ENCODE data around the gene CELF1.

Gene CELF1

DNA sequence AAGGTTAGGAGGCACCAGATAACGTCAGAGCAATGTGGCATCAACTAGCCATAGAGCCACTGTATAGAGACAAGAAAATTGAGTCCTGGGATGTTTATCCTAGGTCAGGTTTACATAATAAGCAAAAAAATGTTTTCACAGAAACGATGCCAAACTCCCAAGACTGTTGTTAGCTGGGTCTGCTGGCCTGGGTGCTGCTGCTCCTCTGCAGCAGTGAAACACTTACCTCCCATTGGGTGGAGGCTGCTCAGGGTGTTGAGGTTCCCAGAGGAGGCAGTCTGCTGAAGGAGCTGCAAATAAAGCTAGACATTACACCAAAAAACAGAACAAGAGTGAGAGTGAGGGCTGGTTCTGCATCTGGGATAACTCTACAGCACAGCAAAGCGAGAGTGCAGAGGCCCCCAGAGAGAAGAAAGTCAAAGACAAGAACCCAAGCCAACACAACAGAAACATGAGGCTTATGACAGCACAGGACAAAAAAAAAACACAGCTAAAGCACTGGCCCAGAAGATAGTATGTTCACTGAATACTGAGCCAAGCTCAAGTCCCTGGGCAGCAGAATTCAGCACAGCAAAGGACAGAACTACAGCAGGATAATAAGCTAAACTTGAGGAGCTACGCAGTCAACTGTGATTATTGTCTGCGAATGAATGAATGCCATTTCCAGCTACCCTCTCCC is 74.1 kb downstream of the CELF1 start:
- no peak for DNase-seq

DNA sequence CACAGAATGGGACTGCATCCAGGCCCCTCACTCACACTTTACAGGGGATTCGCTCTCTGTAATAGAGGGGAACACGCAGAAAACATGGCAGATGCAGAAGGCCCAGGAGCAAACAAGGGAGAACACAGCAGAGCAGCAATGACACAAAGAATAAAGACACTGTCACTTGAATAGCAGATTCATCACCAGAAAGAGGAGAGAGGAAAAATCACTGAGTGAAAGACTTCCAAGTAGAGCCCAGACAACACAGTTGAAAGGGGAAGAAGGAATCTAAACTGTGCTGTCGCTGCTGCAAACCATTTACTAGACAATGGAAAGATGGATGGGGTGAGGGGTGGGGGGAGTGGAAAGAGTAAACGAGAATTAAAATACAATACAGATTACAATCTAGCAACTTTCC is 75.2 kb downstream of the CELF1 start:
- DNase-seq = no peak

DNA sequence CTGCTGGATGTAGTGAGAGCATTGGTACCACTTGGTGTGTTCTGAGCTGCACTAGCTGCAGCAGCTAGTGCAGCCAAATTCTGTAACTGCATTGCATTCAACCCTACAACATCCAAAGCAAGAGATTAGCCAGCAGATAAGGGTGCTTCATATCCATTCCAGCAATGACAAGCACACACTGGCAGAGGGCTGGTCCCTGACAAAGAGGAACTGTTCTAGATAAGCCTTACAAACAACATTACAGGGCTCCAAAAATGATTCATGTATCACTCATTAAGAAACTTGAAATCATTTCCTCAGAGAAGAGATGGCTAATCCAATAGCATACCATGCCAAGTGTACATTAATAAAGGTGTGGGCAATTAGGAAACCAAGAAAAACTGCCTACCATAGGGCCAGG is 75.6 kb downstream of the CELF1 start:
- DNase-seq = no peak

DNA sequence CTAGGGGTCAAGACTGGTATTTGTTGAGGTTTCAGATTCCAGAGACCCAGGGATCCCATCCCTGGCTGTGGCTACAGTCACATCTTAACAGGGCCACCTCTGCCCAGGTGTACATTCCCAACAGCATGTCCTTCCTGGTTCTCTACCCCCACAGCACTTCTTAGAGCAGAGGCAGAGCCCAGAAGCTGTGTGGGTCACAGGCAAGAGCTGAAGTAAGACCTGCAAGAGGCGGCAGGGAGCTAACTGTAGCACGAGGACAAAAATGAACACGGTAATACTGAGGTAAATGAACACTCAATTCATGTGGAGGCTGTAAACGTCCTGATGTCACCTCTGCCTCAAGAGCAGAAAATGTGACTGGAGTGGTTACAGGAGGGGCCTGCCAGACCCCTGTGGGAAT is 82.3 kb downstream of the CELF1 start:
- no peak for DNase-seq

DNA sequence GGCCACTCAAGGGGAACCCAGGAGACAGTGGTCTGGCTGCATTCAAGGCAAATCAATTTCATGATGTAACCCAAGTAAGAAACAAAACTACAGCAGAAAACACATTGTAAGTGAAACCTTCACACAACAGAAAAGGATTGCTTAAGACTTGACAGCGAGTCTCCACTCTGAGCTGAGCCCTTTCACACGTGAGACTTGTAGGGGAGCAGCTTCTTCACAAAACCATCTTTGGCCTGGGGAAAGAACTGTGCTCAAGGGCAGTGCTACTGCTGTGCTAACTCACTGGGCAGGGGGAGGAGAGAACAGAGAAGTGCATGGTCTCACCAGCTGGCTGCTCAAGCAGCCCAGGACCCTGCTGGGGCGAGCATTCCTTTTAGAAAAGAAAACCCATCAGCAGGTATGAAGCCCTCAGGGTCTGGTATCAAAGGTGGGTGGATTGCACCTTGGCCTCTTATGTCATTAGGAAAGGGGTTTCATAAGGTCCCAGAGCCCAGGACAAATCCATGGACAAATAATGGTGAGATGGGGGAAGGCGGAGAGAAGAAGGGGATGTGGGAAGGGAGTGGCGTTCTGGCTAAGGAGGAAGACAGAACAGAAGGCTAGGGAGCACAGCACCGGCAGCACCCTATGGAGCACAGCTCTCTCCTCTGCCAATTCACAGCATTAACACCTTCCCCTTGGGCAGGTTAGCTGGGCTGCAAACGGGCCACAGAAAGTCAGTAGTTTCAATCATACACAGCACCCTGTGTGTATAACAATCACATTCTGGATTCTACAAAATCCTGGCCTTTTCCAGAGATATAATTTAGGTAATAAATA is 83.4 kb downstream of the CELF1 start:
- no peak for DNase-seq

DNA sequence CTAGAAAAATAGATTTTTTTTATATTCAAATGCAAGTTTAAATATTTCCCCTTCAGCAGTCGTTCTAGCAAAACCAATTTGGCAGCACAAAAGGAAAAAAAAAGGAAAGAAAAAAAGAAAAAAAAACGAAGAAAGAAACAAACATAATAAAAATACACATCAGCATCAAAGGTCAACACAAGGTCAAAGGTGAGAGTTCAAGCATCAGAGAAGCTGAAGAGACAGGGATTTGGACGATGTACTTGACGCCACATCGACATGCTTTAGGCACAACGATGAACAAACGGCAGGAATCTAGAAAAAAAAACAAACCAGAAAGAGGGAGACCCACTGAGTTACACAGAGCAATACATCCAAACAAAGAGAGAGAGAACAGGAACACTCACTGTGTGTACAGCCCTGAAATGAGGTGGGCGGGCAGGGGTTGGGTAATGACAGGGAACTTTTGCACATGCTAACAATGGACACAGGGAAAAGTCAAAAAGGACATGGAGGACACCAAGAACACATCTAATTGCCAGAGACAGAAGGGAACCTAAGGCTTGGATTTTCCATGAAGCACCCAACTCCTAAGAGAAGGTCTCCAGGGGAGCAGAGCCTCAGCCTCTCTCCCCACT is 84.2 kb downstream of the CELF1 start:
- no peak for DNase-seq

DNA sequence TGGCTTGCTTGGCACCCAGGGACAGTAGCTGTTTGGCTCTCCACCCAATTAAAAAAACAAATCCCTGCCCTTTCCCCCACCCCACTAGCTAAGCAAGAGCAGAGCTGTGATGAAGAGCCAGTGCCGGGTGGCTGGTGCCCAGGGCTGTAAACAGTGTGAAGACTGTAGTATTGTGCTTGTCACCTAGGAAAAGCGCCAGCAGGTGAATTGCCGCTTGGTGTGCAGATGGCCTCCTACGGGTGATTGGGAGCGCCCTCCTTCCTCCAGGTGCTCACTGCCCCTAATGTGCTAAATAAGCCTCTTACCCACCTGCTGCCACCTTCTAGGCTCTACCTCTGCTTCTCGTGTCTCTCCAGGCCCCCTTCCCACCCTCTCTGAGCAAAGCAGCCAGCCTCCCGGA is 85.6 kb downstream of the CELF1 start:
- DNase-seq = no peak

DNA sequence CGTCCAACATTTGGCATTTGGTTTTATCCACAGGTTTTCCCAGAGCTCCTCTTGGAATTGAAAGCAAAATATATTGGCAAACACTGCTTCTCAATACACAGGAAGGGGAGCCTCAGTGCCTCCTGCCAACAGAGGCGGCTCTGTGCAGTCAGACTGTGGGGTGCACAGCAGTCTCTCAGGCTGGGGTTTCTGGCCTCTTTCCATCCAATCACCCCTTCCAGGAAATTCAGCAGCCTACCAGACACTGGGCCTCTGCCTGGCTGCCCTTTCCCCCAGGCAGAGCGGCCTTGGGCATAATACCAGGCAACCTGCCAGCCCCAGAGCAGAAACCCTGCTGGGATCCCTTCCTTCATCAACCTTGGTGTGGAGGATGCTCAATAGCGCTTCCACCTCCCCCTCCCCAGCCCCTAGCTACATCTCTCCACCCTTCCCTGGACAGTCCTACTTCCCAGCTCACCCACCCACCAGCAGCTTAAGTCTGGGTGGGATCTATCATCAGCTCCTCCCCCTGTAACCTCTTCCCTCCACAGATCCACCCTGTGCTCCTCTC is 86.2 kb downstream of the CELF1 start:
- DNase-seq = no peak

DNA sequence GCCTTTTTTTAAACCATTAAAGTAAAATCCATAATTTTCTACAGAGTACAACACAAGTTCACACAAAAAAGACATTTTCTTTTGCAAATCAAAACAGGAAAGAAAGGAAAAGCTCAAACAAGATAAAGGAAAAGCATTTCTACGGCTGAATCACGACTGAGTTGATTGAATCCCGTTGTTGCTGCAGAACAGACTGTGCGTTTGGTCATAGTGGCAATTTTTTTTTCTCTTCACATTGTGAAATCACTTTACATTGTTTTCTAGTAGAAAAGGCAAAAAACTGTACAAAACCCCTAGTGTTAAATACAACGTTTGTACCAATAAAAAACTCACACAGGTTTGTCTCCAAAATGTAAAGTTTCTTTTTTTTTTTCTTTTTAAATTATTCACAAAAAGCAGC is 86.7 kb downstream of the CELF1 start:
- DNase-seq = no peak

DNA sequence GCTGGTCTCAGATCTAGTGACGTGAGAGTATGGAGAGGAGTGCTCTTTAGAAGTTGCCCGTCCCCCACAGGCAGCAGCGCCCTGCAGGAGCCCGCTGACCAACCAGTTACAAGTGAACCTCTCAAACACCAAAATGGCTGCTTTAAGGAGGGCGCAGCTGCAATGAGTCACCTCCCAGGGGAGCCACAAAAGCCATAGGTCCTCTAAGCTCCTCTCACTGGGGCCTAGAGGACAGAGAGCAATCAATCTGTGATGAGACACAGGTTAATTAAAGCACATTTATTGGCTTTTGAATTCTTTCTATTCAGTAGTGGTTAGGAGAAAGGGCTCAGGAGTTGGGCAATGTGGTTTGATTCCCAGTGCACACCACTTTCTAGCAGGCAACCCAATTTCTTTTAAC is 88.4 kb downstream of the CELF1 start:
- no peak for DNase-seq

DNA sequence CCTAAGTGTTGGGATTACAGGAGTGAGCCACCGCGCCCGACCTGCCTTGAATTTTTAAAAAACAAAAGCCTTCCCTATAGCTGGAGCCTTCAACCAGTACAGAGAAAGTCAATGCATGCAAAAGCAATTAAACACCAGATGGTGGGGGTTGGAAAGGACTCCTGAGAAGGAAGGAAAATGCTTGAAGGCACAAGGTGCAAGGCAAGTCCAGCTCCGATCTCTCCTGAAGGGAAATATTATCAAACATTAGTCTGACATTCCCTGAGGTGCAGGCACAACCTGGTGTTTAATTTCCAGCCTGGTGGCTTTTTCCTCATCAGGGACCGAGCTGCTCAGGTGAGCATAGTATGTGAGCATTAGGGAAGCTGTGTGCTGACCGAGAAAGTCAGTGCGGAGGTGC is 91.1 kb downstream of the CELF1 start:
- DNase-seq = no peak

DNA sequence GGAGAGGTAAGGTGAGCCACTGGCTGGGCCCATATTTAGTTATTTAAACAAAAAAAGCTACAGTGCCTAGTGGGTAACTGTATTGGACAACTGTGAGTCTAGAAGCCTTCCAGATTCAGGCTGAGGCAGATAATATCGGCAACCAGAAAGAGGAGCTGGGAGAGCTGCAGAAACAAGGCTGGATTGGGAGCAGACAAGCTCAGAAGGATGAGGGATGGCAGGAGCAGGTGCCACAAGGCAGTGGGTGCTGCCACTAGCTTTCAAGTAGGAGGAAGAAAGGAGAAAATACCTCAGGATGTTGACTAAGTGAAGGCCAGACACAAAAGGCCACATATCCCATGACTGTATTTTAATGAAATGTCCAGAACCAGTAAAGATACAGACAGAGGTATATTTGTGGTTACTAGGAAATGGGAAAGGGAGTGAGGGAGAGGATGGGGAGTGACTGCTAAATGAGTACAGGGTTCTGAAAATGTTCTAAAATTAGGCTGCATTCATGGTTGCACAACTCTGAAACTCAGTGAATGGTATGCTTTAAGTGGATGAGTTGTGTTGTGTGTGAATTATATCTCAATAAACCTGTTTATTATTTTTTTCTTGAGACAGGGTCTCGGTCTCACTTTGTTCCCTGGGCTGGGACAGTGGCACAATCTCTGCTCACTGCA is 92.2 kb downstream of the CELF1 start:
- no peak for DNase-seq

DNA sequence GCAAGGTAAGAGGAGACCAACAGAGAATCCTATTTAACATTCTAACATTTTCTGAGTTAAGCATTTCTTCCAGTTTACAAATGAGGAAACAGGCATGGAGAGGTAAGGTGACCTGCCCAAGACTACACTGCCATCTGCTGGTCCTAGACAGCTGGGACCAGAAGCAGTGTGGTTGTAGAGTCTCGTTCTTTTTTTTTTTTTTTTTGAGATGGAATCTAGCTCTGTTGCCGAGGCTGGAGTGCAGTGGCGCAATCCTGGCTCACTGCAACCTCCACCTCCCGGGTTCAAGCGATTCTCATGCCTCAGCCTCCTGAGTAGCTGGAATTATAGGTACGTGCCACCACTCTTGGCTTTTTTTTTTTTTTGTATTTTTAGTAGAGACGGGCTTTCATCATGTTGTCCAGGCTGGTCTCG is 98.7 kb downstream of the CELF1 start:
- DNase-seq = peak; percentile 72

DNA sequence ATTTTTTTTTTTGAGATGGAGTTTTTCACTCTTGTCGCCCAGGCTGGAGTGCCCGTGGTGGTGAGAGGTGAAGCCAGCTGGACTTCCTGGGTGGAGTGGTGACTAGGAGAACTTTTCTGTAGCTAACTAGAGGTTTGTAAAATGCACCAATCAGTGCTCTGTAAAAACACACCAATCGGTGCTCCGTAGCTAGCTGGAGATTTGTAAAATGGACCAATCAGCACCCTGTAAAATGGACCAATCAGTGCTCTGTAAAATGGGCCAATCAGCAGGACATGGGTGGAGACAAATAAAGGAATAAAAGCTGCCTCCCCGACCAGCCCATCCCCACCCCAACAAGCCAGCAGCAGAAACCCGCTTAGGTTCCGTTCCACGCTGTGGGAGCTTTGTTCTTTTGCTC is 99.6 kb downstream of the CELF1 start:
- no peak for DNase-seq

DNA sequence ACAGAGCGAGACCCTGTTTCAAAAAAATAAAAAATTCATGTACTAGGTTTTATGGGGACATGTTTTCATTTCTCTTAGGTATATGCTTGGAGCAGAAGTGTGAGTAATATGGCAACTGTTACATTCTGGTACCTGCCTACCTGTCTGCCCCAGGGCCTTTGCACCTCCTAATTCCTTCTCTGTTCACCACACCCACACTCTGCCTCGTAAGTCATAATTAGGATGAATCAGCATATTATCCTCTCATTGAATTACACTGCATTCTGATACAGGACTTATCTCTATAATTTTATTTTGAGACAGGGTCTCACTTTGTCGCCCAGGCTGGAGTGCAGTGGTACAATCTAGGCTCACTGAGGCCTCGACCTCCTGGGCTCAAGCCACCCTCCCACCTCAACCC is 100.9 kb downstream of the CELF1 start:
- DNase-seq = no peak

DNA sequence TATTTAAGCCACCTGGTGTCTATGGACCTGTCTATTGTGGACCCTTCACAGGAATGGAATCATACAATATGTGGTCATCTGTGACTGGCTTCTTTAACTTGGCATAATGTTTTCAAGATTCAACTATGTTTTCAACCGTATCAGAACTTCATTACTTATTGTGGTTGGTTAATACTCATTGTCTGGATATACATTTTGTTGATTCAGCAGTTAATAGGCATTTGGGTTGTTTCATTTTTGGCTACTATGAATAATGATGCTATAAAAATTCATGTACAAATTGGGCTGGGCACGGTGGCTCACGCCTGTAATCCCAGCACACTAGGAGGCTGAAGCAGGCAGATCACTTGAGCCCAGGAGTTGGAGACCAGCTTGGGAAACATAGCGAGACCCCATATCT is 101.5 kb downstream of the CELF1 start:
- DNase-seq = no peak

DNA sequence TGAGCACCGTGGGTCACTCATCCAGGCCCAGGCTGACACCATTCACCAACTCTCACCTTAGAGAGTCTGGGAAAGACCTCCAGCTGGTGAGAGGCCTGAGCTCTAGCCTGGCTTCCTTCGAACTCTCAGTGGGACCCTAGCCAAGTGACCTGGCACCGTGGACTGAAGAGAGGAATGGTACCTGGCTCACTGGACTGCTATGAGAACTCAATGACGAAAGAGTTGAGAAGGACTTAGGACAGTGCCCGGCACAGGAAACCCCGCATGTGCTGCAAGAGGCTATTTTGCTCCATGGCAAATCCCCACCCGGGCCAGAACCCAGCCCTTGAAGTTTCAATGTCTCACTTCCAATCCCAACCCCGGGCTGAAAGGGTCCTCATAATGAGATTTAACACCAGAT is 103.4 kb downstream of the CELF1 start:
- DNase-seq = no peak

DNA sequence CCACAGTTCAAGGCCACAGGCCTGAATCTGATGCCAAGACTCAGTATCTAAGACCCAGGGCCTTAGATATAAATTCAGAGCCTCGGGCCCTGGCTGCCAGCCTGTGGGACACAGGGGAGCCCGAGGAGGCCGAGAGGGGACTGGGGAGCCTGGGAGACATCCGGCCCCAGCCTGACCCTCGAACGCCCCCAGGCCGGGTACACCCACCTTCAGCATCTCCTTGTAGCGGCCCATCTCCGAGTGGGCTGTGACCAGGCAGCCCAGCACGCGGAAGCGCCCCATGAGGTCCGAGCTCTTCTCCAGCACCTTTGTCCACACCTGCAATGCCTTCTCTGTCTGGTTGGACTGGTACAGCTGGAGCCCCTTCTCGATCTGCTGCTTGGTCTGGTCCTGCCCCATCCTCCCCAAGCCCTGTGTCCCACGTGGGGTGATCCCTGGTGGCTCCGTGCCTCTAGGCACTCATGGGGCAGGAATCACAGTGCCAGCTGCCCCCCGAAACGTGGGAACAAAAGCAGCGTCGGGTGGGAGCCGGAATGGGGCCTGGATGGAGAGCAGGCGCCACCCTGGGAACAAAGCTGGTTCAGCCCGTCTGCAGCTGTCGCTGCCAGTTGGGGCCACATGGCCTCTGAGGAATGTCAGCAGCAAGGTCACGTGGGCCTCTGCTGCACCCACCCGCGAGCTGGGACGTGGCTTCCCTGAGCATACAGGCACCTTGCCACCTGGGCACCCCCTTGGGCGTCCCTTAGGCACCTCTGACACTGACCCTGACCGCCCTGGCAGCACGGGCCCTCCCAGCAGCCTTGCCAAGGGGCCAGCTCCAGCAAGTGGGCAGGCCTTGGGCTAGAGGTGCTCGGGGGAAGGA is 104.1 kb downstream of the CELF1 start, which contains the start of gene RAPSN:
TSS of gene RAPSN (minus strand) at position 571 of the 862 bp plus-strand sequence. CDS start at position 399, 172 bp downstream.
- no peak for DNase-seq

DNA sequence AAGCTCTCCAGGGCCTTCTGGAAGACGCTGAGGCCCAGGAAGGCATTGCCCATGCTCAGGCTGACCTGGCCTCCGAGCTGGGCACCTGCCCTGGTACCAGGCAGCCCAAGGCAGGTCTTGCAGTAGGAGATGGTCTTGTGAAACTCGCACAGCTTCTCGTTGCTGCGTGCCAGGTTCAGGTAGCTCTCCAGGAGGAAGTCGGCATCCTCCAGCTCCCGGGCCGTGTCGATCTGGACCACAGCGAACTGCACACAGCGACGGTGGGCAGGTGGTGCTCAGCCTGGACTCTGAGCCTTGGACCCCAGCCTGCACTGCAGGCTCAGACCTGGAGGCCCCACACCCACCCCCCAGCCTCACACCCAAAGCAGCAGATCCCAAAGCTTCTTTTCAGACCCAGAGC is 105.0 kb downstream of the CELF1 start:
- DNase-seq = no peak

DNA sequence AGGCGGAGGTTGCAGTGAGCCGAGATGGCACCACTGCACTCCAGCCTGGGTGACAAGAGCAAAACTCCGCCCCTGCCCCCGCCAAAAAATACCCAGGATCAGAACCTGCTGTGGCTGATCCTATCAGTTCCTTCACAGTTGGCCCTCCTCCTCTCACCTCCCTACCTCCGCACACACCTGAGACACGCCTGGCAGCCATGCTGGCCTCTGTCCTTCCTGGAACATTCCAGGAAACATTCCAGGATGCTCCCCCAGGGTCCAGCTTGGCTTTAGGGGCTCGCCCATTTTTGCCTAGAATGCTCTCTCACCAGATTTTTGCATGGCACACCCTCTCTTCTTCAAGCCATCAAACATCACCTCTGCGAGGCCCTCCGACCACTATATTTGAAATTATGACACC is 106.1 kb downstream of the CELF1 start:
- no peak for DNase-seq

DNA sequence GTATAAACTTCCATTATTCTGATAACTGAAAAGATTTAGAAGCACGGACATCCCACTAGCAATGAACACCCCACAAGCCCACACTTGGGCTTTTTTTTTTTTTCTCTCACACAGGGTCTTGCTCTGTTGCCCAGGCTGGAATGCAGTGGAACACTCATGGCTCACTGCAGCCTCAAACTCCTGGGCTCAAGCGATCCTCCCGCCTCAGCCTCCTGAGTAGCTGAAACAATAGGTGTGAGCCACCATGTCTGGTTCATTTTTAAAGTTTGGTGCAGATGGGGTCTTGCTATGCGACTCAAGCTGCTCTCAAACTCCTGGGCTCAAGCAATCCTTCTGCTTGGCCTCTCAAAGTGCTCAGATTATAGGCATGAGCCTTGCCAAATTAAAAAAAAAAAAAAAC is 107.1 kb downstream of the CELF1 start:
- no peak for DNase-seq

DNA sequence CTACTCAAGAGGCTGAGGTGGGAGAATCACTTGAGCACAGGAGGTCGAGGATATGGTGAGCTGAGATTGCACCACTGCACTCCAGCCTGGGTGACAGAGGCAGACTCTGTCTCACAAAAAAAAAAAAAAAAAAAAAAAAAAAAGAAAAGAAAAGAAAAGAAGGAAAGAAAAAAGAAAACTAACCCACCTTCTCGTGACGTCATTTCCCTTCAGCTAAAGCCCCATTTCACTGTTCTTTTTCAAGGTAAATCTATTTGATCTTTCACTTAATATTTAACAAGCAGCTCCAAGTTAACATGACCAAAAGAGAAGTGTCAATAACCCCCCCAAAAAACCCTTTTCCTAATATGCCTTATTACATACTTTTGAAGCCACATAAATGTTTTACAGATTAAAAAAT is 109.1 kb downstream of the CELF1 start:
- DNase-seq = no peak
